Ovary (tissue), 3 donors: Measurements from ENCODE around the gene PIGH.

Experiments
- EP300 ChIP-seq: sonication (generic); formaldehyde crosslinking; IDR thresholded peaks from one replicate; pipeline ENCODE4 v1.6.1; 2017; ENCODE audit warnings: antibody characterized with exemption
- POLR2A ChIP-seq: fragments of 450-650 bp; IDR thresholded peaks from one replicate; pipeline ENCODE4 v1.6.1; 2017; ENCODE audit warnings: antibody characterized with exemption, mild to moderate bottlenecking, moderate library complexity
- TF ChIP-seq, protein P1 (sequence below), 3 donors: fragments of 450-650 bp in 2 of 3; fragments of 200-600 bp in 1 of 3; IDR thresholded peaks; one replicate each; pipeline versions ENCODE4 v1.5.1 to v1.8.0; 2016 to 2022; ENCODE audit warnings: antibody characterized with exemption in 3 of 3, mild to moderate bottlenecking in 1 of 3
- donor health status: DM: no; HTN: no; CAD: no.

DNA sequence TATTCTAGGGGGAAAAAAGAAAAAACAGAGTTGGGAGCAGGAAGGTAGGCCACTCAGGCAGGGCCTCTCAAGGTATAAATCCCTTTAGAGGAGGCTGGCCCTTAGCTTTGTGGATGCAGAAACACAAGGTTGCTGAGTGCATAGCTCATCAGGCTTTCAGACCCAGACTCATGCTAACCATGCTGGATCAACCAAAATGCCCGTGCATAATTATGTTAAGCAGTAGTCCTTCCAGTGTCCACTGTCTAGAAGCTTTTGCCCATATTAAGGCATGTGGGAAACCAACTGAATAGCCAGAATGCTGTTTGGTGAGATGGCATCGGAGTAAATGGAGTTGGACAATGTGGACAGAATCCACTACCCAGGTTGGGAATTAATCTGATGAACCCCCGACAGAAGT lies 38.6 kb upstream of the PIGH start:
- TF ChIP-seq, protein P1, sequence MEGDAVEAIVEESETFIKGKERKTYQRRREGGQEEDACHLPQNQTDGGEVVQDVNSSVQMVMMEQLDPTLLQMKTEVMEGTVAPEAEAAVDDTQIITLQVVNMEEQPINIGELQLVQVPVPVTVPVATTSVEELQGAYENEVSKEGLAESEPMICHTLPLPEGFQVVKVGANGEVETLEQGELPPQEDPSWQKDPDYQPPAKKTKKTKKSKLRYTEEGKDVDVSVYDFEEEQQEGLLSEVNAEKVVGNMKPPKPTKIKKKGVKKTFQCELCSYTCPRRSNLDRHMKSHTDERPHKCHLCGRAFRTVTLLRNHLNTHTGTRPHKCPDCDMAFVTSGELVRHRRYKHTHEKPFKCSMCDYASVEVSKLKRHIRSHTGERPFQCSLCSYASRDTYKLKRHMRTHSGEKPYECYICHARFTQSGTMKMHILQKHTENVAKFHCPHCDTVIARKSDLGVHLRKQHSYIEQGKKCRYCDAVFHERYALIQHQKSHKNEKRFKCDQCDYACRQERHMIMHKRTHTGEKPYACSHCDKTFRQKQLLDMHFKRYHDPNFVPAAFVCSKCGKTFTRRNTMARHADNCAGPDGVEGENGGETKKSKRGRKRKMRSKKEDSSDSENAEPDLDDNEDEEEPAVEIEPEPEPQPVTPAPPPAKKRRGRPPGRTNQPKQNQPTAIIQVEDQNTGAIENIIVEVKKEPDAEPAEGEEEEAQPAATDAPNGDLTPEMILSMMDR (IDR thresholded peaks at IDR 0.05) = no peak
- TF ChIP-seq POLR2A (no peak), EP300 (no peak)
